HL-60 (cell line): Measurements from ENCODE around the gene HSD11B2.

Experiments used
- DNase-seq, 2 experiments: peaks; one replicate each; pipeline ENCODE4 v3.0.0-alpha.2; 2010 to 2020; ENCODE audit warnings: low read depth in 1 of 2, low spot score in 1 of 2
- H3K27ac ChIP-seq: fragments of 250-450 bp; sonication (Bioruptor Pico); replicated peaks from 2 replicates; pipeline ENCODE4 v1.5.1; 2020; ENCODE audit warnings: mild to moderate bottlenecking, moderate library complexity
- H3K27me3 ChIP-seq: fragments of 250-450 bp; sonication (Bioruptor Pico); 2 replicates; pipeline ENCODE4 v1.5.1; 2021; ENCODE audit warnings: mild to moderate bottlenecking, moderate library complexity; ENCODE audit not compliant: insufficient read depth, poor library complexity, severe bottlenecking
- H3K4me3 ChIP-seq: replicated peaks from 2 replicates; pipeline ENCODE4 v1.5.1; 2011; ENCODE audit warnings: mild to moderate bottlenecking, control low read depth, low read length; ENCODE audit not compliant: insufficient read depth
- CTCF ChIP-seq: IDR thresholded peaks from one replicate; pipeline ENCODE4 v1.5.1; 2011; ENCODE audit warnings: low read length, control low read depth, inconsistent platforms; ENCODE audit not compliant: insufficient read depth
- GABPA ChIP-seq: IDR thresholded peaks from 2 replicates; pipeline ENCODE4 v1.6.1; 2012; ENCODE audit warnings: low read depth
- POLR2AphosphoS5 ChIP-seq: IDR thresholded peaks from 2 replicates; pipeline ENCODE4 v1.6.1; 2012; ENCODE audit warnings: low read depth
- REST ChIP-seq: IDR thresholded peaks from 2 replicates; pipeline ENCODE4 v1.6.1; 2012; ENCODE audit warnings: low read depth; ENCODE audit not compliant: insufficient replicate concordance
- SPI1 ChIP-seq: IDR thresholded peaks from 2 replicates; pipeline ENCODE4 v1.6.1; 2012; ENCODE audit warnings: low read depth, mild to moderate bottlenecking, borderline replicate concordance

HSD11B2 gene

GRCh38 chr16:67429799-67430503 is 970 bp upstream of the HSD11B2 start:
- Histone ChIP-seq H3K4me3 (peak overlapping the region; percentile 30), H3K27ac (no peak overlapping the region), H3K27me3 (peaks cover 29% of the 10 kb centered on the region)
- TF ChIP-seq POLR2AphosphoS5 (no peak), REST (no peak), CTCF (no peak), GABPA (no peak), SPI1 (no peak)
- no peak for DNase-seq

- Histone ChIP-seq H3K27me3 (peaks cover 26% of the 10 kb centered on the region), H3K4me3 (peak overlapping the region; percentile 30), H3K27ac (no peak overlapping the region)
- TF ChIP-seq POLR2AphosphoS5 (no peak), CTCF (no peak), GABPA (no peak), SPI1 (no peak), REST (no peak)
- DNase-seq: no peak
Measured at GRCh38 chr16:67430504-67430976, 381 bp upstream of the HSD11B2 start.

- Histone ChIP-seq H3K27me3 (peaks cover 21% of the 10 kb centered on the region), H3K27ac (no peak overlapping the region), H3K4me3 (no peak overlapping the region)
- TF ChIP-seq GABPA (no peak), SPI1 (no peak), CTCF (no peak), REST (no peak), POLR2AphosphoS5 (no peak)
- no peak for DNase-seq
Measured at GRCh38 chr16:67431775-67432505, 1.0 kb downstream of the HSD11B2 start.
